ENCODE measurements around the gene PRIMPOL.
"Not testable (repeated sequence)": the region's sequence is repeated elsewhere in the genome, so short reads cannot be mapped to it uniquely, and the experiment has no call there.

DNA sequence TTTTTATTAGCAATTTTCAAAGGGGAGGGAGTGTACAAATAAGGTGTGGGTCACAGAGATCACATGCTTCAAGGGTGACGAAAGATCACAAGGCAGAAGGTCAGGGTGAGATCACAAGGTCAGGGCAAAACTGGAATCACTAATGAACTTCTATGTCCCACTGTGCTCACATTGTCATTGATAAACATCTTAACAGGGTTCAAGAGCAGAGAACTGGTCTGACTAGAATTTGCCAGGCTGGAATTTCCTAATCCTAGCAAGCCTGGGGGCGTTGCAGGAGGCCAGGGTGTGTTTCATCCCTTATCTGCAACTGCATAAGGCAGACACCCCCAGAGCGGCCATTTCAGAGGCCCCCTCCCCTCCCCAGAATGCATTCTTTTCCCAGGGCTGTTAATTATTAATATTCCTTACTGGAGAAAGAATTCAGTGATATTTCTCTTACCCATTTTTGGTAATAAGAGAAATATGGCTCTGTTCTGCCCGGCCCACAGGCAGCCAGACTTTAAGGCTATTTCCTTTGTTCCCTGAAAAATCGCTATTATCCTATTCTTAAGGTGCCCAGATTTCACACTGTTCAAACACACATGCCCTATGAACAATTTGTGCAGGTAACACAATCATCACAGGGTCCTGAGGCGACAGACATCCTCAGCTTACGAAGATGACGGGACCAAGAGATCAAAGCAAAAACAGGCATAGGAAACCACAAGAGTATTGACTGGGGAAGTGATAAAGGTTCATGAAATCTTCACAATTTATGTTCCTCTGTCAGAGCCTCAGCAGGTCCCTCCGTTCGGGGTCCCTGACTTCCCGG lies 23.5 kb upstream of the PRIMPOL start:
- TF ChIP-seq, protein P1, sequence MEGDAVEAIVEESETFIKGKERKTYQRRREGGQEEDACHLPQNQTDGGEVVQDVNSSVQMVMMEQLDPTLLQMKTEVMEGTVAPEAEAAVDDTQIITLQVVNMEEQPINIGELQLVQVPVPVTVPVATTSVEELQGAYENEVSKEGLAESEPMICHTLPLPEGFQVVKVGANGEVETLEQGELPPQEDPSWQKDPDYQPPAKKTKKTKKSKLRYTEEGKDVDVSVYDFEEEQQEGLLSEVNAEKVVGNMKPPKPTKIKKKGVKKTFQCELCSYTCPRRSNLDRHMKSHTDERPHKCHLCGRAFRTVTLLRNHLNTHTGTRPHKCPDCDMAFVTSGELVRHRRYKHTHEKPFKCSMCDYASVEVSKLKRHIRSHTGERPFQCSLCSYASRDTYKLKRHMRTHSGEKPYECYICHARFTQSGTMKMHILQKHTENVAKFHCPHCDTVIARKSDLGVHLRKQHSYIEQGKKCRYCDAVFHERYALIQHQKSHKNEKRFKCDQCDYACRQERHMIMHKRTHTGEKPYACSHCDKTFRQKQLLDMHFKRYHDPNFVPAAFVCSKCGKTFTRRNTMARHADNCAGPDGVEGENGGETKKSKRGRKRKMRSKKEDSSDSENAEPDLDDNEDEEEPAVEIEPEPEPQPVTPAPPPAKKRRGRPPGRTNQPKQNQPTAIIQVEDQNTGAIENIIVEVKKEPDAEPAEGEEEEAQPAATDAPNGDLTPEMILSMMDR (IDR thresholded peaks at IDR 0.05; ENCODE audit: poor library complexity): not testable (repeated sequence)
- not testable (repeated sequence) for TF ChIP-seq EZH2phosphoT487 (IDR thresholded peaks at IDR 0.05; ENCODE audit: low read depth, severe bottlenecking, unreplicated experiment)

Data from hepatocyte (in vitro differentiated cells).